H1 (cell line): ENCODE measurements around the gene ARPC4. TPM values are rescaled to one million over a fixed set of nuclear protein-coding genes. Genes with fewer than 3 reads are reported as not detected.

Experiments used
- CTCF ChIA-PET: fragments of 300-600 bp; sonication (Branson Sonifier 250); formaldehyde crosslinking; loops from one replicate; lab custom pipeline; 2021; ENCODE audit not compliant: partially characterized antibody; lab: Charles Lee
- POLR2A ChIA-PET: fragments of 300-600 bp; sonication (Branson Sonifier 250); formaldehyde crosslinking; loops from one replicate; lab custom pipeline; 2021; ENCODE audit warnings: inconsistent platforms; ENCODE audit not compliant: partially characterized antibody; lab: Charles Lee
- DNase-seq, 2 experiments: peaks; one replicate each; pipeline versions ENCODE4 v3.0.0 to v3.0.0-alpha.2; 2010 to 2022; ENCODE audit warnings: low spot score in 2 of 2, low read depth in 1 of 2, mixed read lengths in 1 of 2
- FAIRE-seq: peaks from 2 replicates; lab custom pipeline; 2011; peaks lifted over from hg19 to GRCh38; lab: Jason Lieb, UNC
- H2AFZ ChIP-seq: 2 replicates; pipeline ENCODE4 v1.8.1; 2012; ENCODE audit warnings: low read length, inconsistent platforms
- H2AK5ac ChIP-seq: 2 replicates; pipeline ENCODE4 v1.6.1; 2013; ENCODE audit warnings: low read depth, low read length
- H2BK120ac ChIP-seq: replicated peaks from 2 replicates; pipeline ENCODE3; 2013; ENCODE audit warnings: low read depth, low read length, inconsistent platforms
- H2BK12ac ChIP-seq: 2 replicates; pipeline ENCODE4 v1.6.1; 2013; ENCODE audit warnings: low read depth, low read length
- H2BK15ac ChIP-seq: 2 replicates; pipeline ENCODE4 v1.6.1; 2013; ENCODE audit warnings: low read length
- H2BK20ac ChIP-seq: 2 replicates; pipeline ENCODE4 v1.6.1; 2013; ENCODE audit warnings: low read length
- H2BK5ac ChIP-seq: 2 replicates; pipeline ENCODE4 v1.6.1; 2013; ENCODE audit warnings: low read depth, low read length
- H3K14ac ChIP-seq: 2 replicates; pipeline ENCODE4 v1.6.1; 2013; ENCODE audit warnings: inconsistent platforms; ENCODE audit not compliant: insufficient read length
- H3K18ac ChIP-seq: 2 replicates; pipeline ENCODE4 v1.6.1; 2013; ENCODE audit warnings: low read length; ENCODE audit errors: extremely low read depth
- H3K23ac ChIP-seq: 2 replicates; pipeline ENCODE4 v1.6.1; 2013; ENCODE audit warnings: inconsistent platforms; ENCODE audit not compliant: insufficient read length
- H3K23me2 ChIP-seq: 2 replicates; pipeline ENCODE4 v1.6.1; 2013; ENCODE audit warnings: low read depth, low read length
- H3K27ac ChIP-seq: 2 replicates; pipeline ENCODE4 v1.6.1; 2011; ENCODE audit warnings: low read depth, low read length, inconsistent platforms
- H3K27me3 ChIP-seq, 4 experiments: replicated peaks in 1 of 4; 1 replicate in 1 of 4; 2 replicates in 3 of 4; pipeline versions ENCODE4 v1.6.1 to v1.8.1; 2011 to 2013; ENCODE audit warnings: low read length in 3 of 4, mild to moderate bottlenecking in 3 of 4, inconsistent platforms in 2 of 4, mixed read lengths in 2 of 4, moderate library complexity in 1 of 4; ENCODE audit not compliant: control insufficient read depth in 3 of 4, insufficient read depth in 3 of 4; ENCODE audit errors: extremely low read depth in 1 of 4
- H3K36me3 ChIP-seq, 4 experiments: 2 replicates each; pipeline versions ENCODE4 v1.6.1 to v1.8.1; 2011 to 2013; ENCODE audit warnings: mild to moderate bottlenecking in 4 of 4, low read length in 3 of 4, moderate library complexity in 2 of 4, control low read depth in 1 of 4, inconsistent platforms in 1 of 4; ENCODE audit not compliant: insufficient read depth in 4 of 4, control insufficient read depth in 2 of 4
- H3K4ac ChIP-seq: replicated peaks from 2 replicates; pipeline ENCODE3; 2013; ENCODE audit warnings: low read length, low read depth, mixed read lengths, inconsistent platforms; ENCODE audit not compliant: insufficient read length
- H3K4me1 ChIP-seq, 4 experiments: replicated peaks in 1 of 4; 1 replicate in 1 of 4; 2 replicates in 3 of 4; pipeline versions ENCODE4 v1.6.1 to v1.8.1; 2011 to 2013; ENCODE audit warnings: low read length in 3 of 4, inconsistent platforms in 2 of 4, mixed read lengths in 1 of 4; ENCODE audit not compliant: insufficient read depth in 4 of 4, control insufficient read depth in 3 of 4
- H3K4me2 ChIP-seq, 2 experiments: 2 replicates each; pipeline versions ENCODE4 v1.6.1 to v1.8.1; 2011 to 2013; ENCODE audit warnings: low read depth in 2 of 2, low read length in 2 of 2, control low read depth in 1 of 2, inconsistent platforms in 1 of 2, mild to moderate bottlenecking in 1 of 2; ENCODE audit not compliant: insufficient read depth in 1 of 2
- H3K4me3 ChIP-seq, 4 experiments: fragments of 200-600, 300-600 bp in 1 of 4; sonication (generic), shearing (Covaris generic), sonication (Bioruptor Twin) in 1 of 4; 2 replicates each; pipeline versions ENCODE4 v1.5.1 to v1.8.1; 2011 to 2016; ENCODE audit warnings: low read length in 4 of 4, low read depth in 3 of 4, control low read depth in 2 of 4, inconsistent platforms in 2 of 4, mild to moderate bottlenecking in 2 of 4, mixed read lengths in 1 of 4, moderate library complexity in 1 of 4; ENCODE audit not compliant: insufficient read depth in 2 of 4; ENCODE audit errors: extremely low read depth in 1 of 4
- H3K56ac ChIP-seq: replicated peaks from 2 replicates; pipeline ENCODE3; 2013; ENCODE audit warnings: low read depth, mild to moderate bottlenecking, mixed read lengths, low read length, inconsistent platforms; ENCODE audit not compliant: insufficient read length
- H3K79me1 ChIP-seq: 2 replicates; pipeline ENCODE4 v1.6.1; 2013; ENCODE audit warnings: low read depth, low read length, control low read depth
- H3K79me2 ChIP-seq, 2 experiments: 2 replicates each; pipeline versions ENCODE4 v1.6.1 to v1.8.1; 2012 to 2013; ENCODE audit warnings: low read length in 2 of 2, mild to moderate bottlenecking in 2 of 2, inconsistent platforms in 1 of 2; ENCODE audit not compliant: insufficient read depth in 2 of 2, control insufficient read depth in 1 of 2
- H3K9ac ChIP-seq, 4 experiments: replicated peaks in 1 of 4; 1 replicate in 1 of 4; 2 replicates in 3 of 4; pipeline versions ENCODE4 v1.6.1 to v1.8.1; 2011 to 2013; ENCODE audit warnings: low read depth in 3 of 4, low read length in 3 of 4, control low read depth in 2 of 4, mild to moderate bottlenecking in 2 of 4, moderate library complexity in 2 of 4, inconsistent platforms in 1 of 4; ENCODE audit errors: extremely low read depth in 1 of 4
- H3K9me3 ChIP-seq, 2 experiments: 2 replicates each; pipeline versions ENCODE4 v1.6.1 to v1.8.1; 2012 to 2013; ENCODE audit warnings: mild to moderate bottlenecking in 2 of 2, moderate library complexity in 2 of 2, control low read depth in 1 of 2, inconsistent platforms in 1 of 2, low read depth in 1 of 2, low read length in 1 of 2, mixed read lengths in 1 of 2; ENCODE audit not compliant: insufficient read depth in 2 of 2
- H4K20me1 ChIP-seq, 2 experiments: replicated peaks in 1 of 2; 2 replicates each; pipeline versions ENCODE3 to v1.8.1; 2011 to 2013; ENCODE audit warnings: inconsistent platforms in 2 of 2, low read length in 2 of 2, mild to moderate bottlenecking in 1 of 2; ENCODE audit not compliant: insufficient read depth in 2 of 2, control insufficient read depth in 1 of 2
- H4K5ac ChIP-seq: 2 replicates; pipeline ENCODE4 v1.6.1; 2013; ENCODE audit warnings: low read length, low read depth, mixed read lengths, inconsistent platforms; ENCODE audit not compliant: insufficient read length
- H4K8ac ChIP-seq: 2 replicates; pipeline ENCODE4 v1.8.0; 2013; ENCODE audit warnings: mild to moderate bottlenecking, moderate library complexity, low read length, inconsistent platforms; ENCODE audit not compliant: insufficient read depth; ENCODE audit errors: extremely low read depth
- H4K91ac ChIP-seq: replicated peaks from 2 replicates; pipeline ENCODE3; 2013; ENCODE audit warnings: low read length, mixed read lengths, inconsistent platforms; ENCODE audit not compliant: insufficient read length
- CBX8 ChIP-seq: fragments of 300-800, 300-1000 bp; sonication (generic); IDR thresholded peaks from 2 replicates; pipeline ENCODE4 v1.7.1; 2016; ENCODE audit warnings: low read depth, low read length, borderline replicate concordance
- EP300 ChIP-seq, 2 experiments: IDR thresholded peaks; 1 replicate in 1 of 2; 2 replicates in 1 of 2; pipeline ENCODE4 v1.6.1; 2011 to 2012; ENCODE audit warnings: low read depth in 2 of 2, low read length in 2 of 2, mild to moderate bottlenecking in 2 of 2, borderline replicate concordance in 1 of 2, inconsistent platforms in 1 of 2, moderate library complexity in 1 of 2
- FOSL1 ChIP-seq: IDR thresholded peaks from 2 replicates; pipeline ENCODE4 v1.6.1; 2011; ENCODE audit warnings: mild to moderate bottlenecking, low read depth, low read length, moderate library complexity; ENCODE audit not compliant: insufficient read depth
- RBBP5 ChIP-seq: IDR thresholded peaks from 2 replicates; pipeline ENCODE4 v1.7.1; 2012; ENCODE audit warnings: low read depth, mild to moderate bottlenecking, inconsistent platforms, low read length, moderate library complexity, borderline replicate concordance
- TBP ChIP-seq: IDR thresholded peaks from 2 replicates; pipeline ENCODE4 v1.6.1; 2011; ENCODE audit warnings: low read depth, low read length, improper control_type of control experiment
- WGBS, 2 experiments: shearing (Covaris generic) in 1 of 2; methylation state at CpG; one replicate each; pipeline versions ENCODE4 v1.1.6 to v1.1.7; 2013 to 2015; ENCODE audit warnings: low lambda C conversion rate in 2 of 2, mixed read lengths in 2 of 2, inconsistent platforms in 1 of 2, low coverage in 1 of 2, missing lambda C conversion rate in 1 of 2; ENCODE audit not compliant: insufficient replicate concordance in 2 of 2, insufficient coverage in 1 of 2, insufficient read length in 1 of 2; ENCODE audit errors: extremely low coverage in 1 of 2, missing lambda C conversion rate in 1 of 2; 5-methylcytosine and 5-hydroxymethylcytosine counted together
- polyA plus RNA-seq, 7 experiments: library from polyadenylated mRNA; depleted of rRNA in 3 of 7; stranded (reverse) in 5 of 7; unstranded in 2 of 7; fragments of >200 nt in 5 of 7; fragments of 200-250 nt in 2 of 7; gene quantifications; 1 replicate in 5 of 7; 2 replicates in 1 of 7; 4 replicates in 1 of 7; pipeline versions ENCODE4 v1.2.1 to v1.2.3, GENCODE V29; 2011 to 2013; ENCODE audit warnings: missing spikeins in 2 of 7, mixed read lengths in 2 of 7
- total RNA-seq: library from RNA; stranded (reverse); fragmentation: NEBNext Ultra II Directional; extraction: Animal tissue kit (Norgen Biotek cat#: 25700); gene quantifications from 2 replicates; pipeline ENCODE4 v1.2.1, GENCODE V29; 2021
- TF ChIP-seq, protein P1 (sequence below): IDR thresholded peaks from 2 replicates; pipeline ENCODE4 v1.6.1; 2011; ENCODE audit warnings: low read length, improper control_type of control experiment

ARPC4 gene
- total and polyA plus RNA-seq, 2 of the 8 experiments (the other 6 are each of a cell fraction or from before 2014, with no cell fraction given): 138 to 154 TPM

DNA sequence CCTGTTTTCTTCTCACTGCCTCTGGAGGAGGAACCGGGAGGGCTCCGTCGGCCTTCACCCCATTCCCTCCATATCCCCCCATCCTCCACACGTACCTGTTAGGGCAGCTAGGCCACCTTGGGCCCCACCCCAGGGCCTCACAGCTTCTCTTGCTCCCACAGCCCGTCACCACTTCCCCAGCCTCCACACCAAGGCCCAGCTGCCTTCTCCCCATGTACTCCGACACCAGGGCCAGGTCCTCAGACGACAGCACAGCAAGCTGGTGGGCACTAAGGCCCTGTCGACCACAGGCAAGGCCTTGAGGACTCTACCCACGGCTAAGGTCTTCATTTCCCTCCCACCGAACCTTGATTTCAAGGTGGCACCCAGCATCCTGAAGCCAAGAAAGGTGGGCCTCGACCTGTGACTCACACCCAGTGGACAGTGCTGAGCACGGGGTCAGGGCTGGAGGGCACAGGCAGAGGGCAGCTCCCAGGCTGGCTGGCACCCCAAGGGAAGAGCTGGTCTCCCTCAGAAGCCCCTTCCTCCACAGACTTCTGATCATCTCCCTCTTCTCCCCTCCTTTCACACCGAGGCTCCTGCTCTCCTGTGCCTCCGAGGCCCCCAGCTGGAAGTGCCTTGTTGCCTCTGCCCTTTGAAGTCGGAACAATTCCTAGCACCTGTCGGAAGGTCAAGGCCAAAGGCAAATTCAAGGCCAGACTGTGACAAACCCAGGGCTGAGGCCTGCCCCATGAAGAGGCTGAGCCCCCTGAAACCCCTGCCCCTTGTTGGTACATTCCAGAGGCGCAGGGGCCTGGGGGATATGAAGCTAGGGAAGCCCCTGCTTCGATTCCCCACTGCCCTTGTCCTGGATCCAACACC, 41.9 kb downstream of the ARPC4 start:
- no peak overlapping the region for H3K4me2 ChIP-seq
- no peak for TF ChIP-seq TBP
- no peak for TF ChIP-seq CBX8
- no peak for TF ChIP-seq RBBP5
- TF ChIP-seq EP300 (IDR thresholded peaks at IDR 0.05; ENCODE audit: borderline replicate concordance in 1 of 2, low read depth in 2 of 2, low read length in 2 of 2): no peak
- TF ChIP-seq, protein P1, sequence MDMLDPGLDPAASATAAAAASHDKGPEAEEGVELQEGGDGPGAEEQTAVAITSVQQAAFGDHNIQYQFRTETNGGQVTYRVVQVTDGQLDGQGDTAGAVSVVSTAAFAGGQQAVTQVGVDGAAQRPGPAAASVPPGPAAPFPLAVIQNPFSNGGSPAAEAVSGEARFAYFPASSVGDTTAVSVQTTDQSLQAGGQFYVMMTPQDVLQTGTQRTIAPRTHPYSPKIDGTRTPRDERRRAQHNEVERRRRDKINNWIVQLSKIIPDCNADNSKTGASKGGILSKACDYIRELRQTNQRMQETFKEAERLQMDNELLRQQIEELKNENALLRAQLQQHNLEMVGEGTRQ: no peak
- TF ChIP-seq FOSL1: no peak
- H3K56ac ChIP-seq: no peak overlapping the region
- H3K27me3 ChIP-seq: no peaks in the 10 kb centered on the region
- no peak overlapping the region for H4K91ac ChIP-seq
- H4K8ac ChIP-seq: no peak overlapping the region
- no peak overlapping the region for H2AK5ac ChIP-seq
- no peak overlapping the region for H2AFZ ChIP-seq
- no peak for FAIRE-seq
- no peaks in the 10 kb centered on the region for H3K9me3 ChIP-seq
- no peak for DNase-seq
- peaks cover 0 to 7% of the 10 kb centered on the region in 2 experiments for H4K20me1 ChIP-seq
- no peaks in the 10 kb centered on the region for H3K4me1 ChIP-seq
- H2BK20ac ChIP-seq: no peak overlapping the region
- no peak overlapping the region for H2BK12ac ChIP-seq
- POLR2A ChIA-PET: interaction anchor here (1.4 to 1.7 kb wide), 3 partner anchors 8 to 117 kb away, joined by 3 to 4 read pairs (median 4); no protein-coding TSS in a partner anchor
- H4K5ac ChIP-seq: no peak overlapping the region
- 90% methylated on average over 18 of the region's 18 CpGs; no CpG with 5 or more reads in 1 of the 2 experiments for WGBS, 2 experiments
- no peak overlapping the region for H3K4ac ChIP-seq
- no peak overlapping the region for H3K14ac ChIP-seq
- no peaks in the 10 kb centered on the region for H3K79me1 ChIP-seq
- CTCF ChIA-PET: interaction anchor here (0.9 to 7.5 kb wide), 3 partner anchors 6 to 20 kb away, joined by 3 to 74 read pairs (median 3); no protein-coding TSS in a partner anchor
- no peaks in the 10 kb centered on the region for H3K79me2 ChIP-seq
- H3K18ac ChIP-seq: no peak overlapping the region
- no peak overlapping the region for H3K23ac ChIP-seq
- H3K23me2 ChIP-seq: no peaks in the 10 kb centered on the region; the same call in 1 of the 2 replicates
- no peak overlapping the region for H2BK120ac ChIP-seq
- H2BK5ac ChIP-seq: no peak overlapping the region; the same call in 1 of the 2 replicates
- no peak overlapping the region for H2BK15ac ChIP-seq
- H3K36me3 ChIP-seq: peaks cover 3 to 17% (median 4%) of the 10 kb centered on the region in 4 experiments; a peak in 5 of 8 replicates
- no peak overlapping the region for H3K27ac ChIP-seq
- no peak overlapping the region for H3K9ac ChIP-seq
- H3K4me3 ChIP-seq: no peak overlapping the region
